H1 (cell line): ENCODE measurements around the gene NT5C3B.

Source experiments
- ATF3 ChIP-seq: IDR thresholded peaks from 2 replicates; pipeline ENCODE4 v1.6.1; 2011; ENCODE audit warnings: low read depth, mild to moderate bottlenecking, low read length; ENCODE audit not compliant: insufficient read depth
- BCL11A ChIP-seq, 2 experiments: IDR thresholded peaks; one replicate each; pipeline ENCODE4 v1.6.1; 2011; ENCODE audit warnings: low read depth in 2 of 2, low read length in 2 of 2, mild to moderate bottlenecking in 2 of 2
- BRCA1 ChIP-seq: IDR thresholded peaks from 2 replicates; pipeline ENCODE4 v1.6.1; 2012; ENCODE audit warnings: low read depth, low read length, improper control_type of control experiment
- CTCF ChIP-seq, 3 experiments: IDR thresholded peaks; 1 replicate in 2 of 3; 2 replicates in 1 of 3; pipeline versions ENCODE4 v1.5.1 to v1.6.1; 2011; ENCODE audit warnings: low read length in 3 of 3, mild to moderate bottlenecking in 3 of 3, inconsistent platforms in 2 of 3, low read depth in 1 of 3, moderate library complexity in 1 of 3; ENCODE audit not compliant: insufficient read depth in 1 of 3; ENCODE audit errors: control extremely low read depth in 1 of 3
- EP300 ChIP-seq, 2 experiments: IDR thresholded peaks; 1 replicate in 1 of 2; 2 replicates in 1 of 2; pipeline ENCODE4 v1.6.1; 2011 to 2012; ENCODE audit warnings: low read depth in 2 of 2, low read length in 2 of 2, mild to moderate bottlenecking in 2 of 2, borderline replicate concordance in 1 of 2, inconsistent platforms in 1 of 2, moderate library complexity in 1 of 2
- JUN ChIP-seq: IDR thresholded peaks from 2 replicates; pipeline ENCODE4 v1.6.1; 2011; ENCODE audit warnings: low read depth, mild to moderate bottlenecking, improper control_type of control experiment, low read length
- POLR2AphosphoS5 ChIP-seq: IDR thresholded peaks from 2 replicates; pipeline ENCODE4 v1.6.1; 2011; ENCODE audit warnings: low read depth, low read length
- RFX5 ChIP-seq: IDR thresholded peaks from 2 replicates; pipeline ENCODE4 v1.6.1; 2011; ENCODE audit warnings: low read depth, low read length, improper control_type of control experiment, borderline replicate concordance
- SP2 ChIP-seq: IDR thresholded peaks from 2 replicates; pipeline ENCODE4 v1.6.1; 2012; ENCODE audit warnings: mild to moderate bottlenecking, low read length, inconsistent platforms
- TAF1 ChIP-seq: IDR thresholded peaks from 2 replicates; pipeline ENCODE4 v1.6.1; 2011; ENCODE audit warnings: mild to moderate bottlenecking, low read depth, low read length

GRCh38 chr17:41869426-41869825, 33.4 kb upstream of the NT5C3B start:
- TF ChIP-seq TAF1: no peak
- no peak for TF ChIP-seq CTCF (IDR thresholded peaks at IDR 0.05; ENCODE audit: control extremely low read depth in 1 of 3, insufficient read depth in 1 of 3, low read depth in 1 of 3, low read length in 3 of 3)
- no peak for TF ChIP-seq ATF3
- TF ChIP-seq EP300 (IDR thresholded peaks at IDR 0.05; ENCODE audit: borderline replicate concordance in 1 of 2, low read depth in 2 of 2, low read length in 2 of 2): no peak
- TF ChIP-seq POLR2AphosphoS5: no peak; the same call in 1 of the 2 replicates
- no peak for TF ChIP-seq RFX5
- TF ChIP-seq SP2: no peak
- no peak for TF ChIP-seq BCL11A (IDR thresholded peaks at IDR 0.05; ENCODE audit: low read depth in 2 of 2, low read length in 2 of 2)
- TF ChIP-seq JUN: no peak
- TF ChIP-seq BRCA1: no peak
